H1 (cell line): ENCODE measurements around the gene WDFY3. TPM values are rescaled to one million over a fixed set of nuclear protein-coding genes. Genes with fewer than 3 reads are reported as not detected.

ENCODE experiments used
- CTCF ChIA-PET: fragments of 300-600 bp; sonication (Branson Sonifier 250); formaldehyde crosslinking; loops from one replicate; lab custom pipeline; 2021; ENCODE audit not compliant: partially characterized antibody; lab: Charles Lee
- POLR2A ChIA-PET: fragments of 300-600 bp; sonication (Branson Sonifier 250); formaldehyde crosslinking; loops from one replicate; lab custom pipeline; 2021; ENCODE audit warnings: inconsistent platforms; ENCODE audit not compliant: partially characterized antibody; lab: Charles Lee
- DNase-seq, 2 experiments: peaks; one replicate each; pipeline versions ENCODE4 v3.0.0 to v3.0.0-alpha.2; 2010 to 2022; ENCODE audit warnings: low spot score in 2 of 2, low read depth in 1 of 2, mixed read lengths in 1 of 2
- FAIRE-seq: peaks from 2 replicates; lab custom pipeline; 2011; peaks lifted over from hg19 to GRCh38; lab: Jason Lieb, UNC
- H2AFZ ChIP-seq: 2 replicates; pipeline ENCODE4 v1.8.1; 2012; ENCODE audit warnings: low read length, inconsistent platforms
- H2AK5ac ChIP-seq: 2 replicates; pipeline ENCODE4 v1.6.1; 2013; ENCODE audit warnings: low read depth, low read length
- H2BK120ac ChIP-seq: replicated peaks from 2 replicates; pipeline ENCODE3; 2013; ENCODE audit warnings: low read depth, low read length, inconsistent platforms
- H2BK12ac ChIP-seq: 2 replicates; pipeline ENCODE4 v1.6.1; 2013; ENCODE audit warnings: low read depth, low read length
- H2BK15ac ChIP-seq: 2 replicates; pipeline ENCODE4 v1.6.1; 2013; ENCODE audit warnings: low read length
- H2BK20ac ChIP-seq: 2 replicates; pipeline ENCODE4 v1.6.1; 2013; ENCODE audit warnings: low read length
- H2BK5ac ChIP-seq: 2 replicates; pipeline ENCODE4 v1.6.1; 2013; ENCODE audit warnings: low read depth, low read length
- H3K14ac ChIP-seq: 2 replicates; pipeline ENCODE4 v1.6.1; 2013; ENCODE audit warnings: inconsistent platforms; ENCODE audit not compliant: insufficient read length
- H3K18ac ChIP-seq: 2 replicates; pipeline ENCODE4 v1.6.1; 2013; ENCODE audit warnings: low read length; ENCODE audit errors: extremely low read depth
- H3K23ac ChIP-seq: 2 replicates; pipeline ENCODE4 v1.6.1; 2013; ENCODE audit warnings: inconsistent platforms; ENCODE audit not compliant: insufficient read length
- H3K23me2 ChIP-seq: 2 replicates; pipeline ENCODE4 v1.6.1; 2013; ENCODE audit warnings: low read depth, low read length
- H3K27ac ChIP-seq: 2 replicates; pipeline ENCODE4 v1.6.1; 2011; ENCODE audit warnings: low read depth, low read length, inconsistent platforms
- H3K27me3 ChIP-seq, 4 experiments: replicated peaks in 1 of 4; 1 replicate in 1 of 4; 2 replicates in 3 of 4; pipeline versions ENCODE4 v1.6.1 to v1.8.1; 2011 to 2013; ENCODE audit warnings: low read length in 3 of 4, mild to moderate bottlenecking in 3 of 4, inconsistent platforms in 2 of 4, mixed read lengths in 2 of 4, moderate library complexity in 1 of 4; ENCODE audit not compliant: control insufficient read depth in 3 of 4, insufficient read depth in 3 of 4; ENCODE audit errors: extremely low read depth in 1 of 4
- H3K36me3 ChIP-seq, 4 experiments: 2 replicates each; pipeline versions ENCODE4 v1.6.1 to v1.8.1; 2011 to 2013; ENCODE audit warnings: mild to moderate bottlenecking in 4 of 4, low read length in 3 of 4, moderate library complexity in 2 of 4, control low read depth in 1 of 4, inconsistent platforms in 1 of 4; ENCODE audit not compliant: insufficient read depth in 4 of 4, control insufficient read depth in 2 of 4
- H3K4ac ChIP-seq: replicated peaks from 2 replicates; pipeline ENCODE3; 2013; ENCODE audit warnings: low read length, low read depth, mixed read lengths, inconsistent platforms; ENCODE audit not compliant: insufficient read length
- H3K4me1 ChIP-seq, 4 experiments: replicated peaks in 1 of 4; 1 replicate in 1 of 4; 2 replicates in 3 of 4; pipeline versions ENCODE4 v1.6.1 to v1.8.1; 2011 to 2013; ENCODE audit warnings: low read length in 3 of 4, inconsistent platforms in 2 of 4, mixed read lengths in 1 of 4; ENCODE audit not compliant: insufficient read depth in 4 of 4, control insufficient read depth in 3 of 4
- H3K4me2 ChIP-seq, 2 experiments: 2 replicates each; pipeline versions ENCODE4 v1.6.1 to v1.8.1; 2011 to 2013; ENCODE audit warnings: low read depth in 2 of 2, low read length in 2 of 2, control low read depth in 1 of 2, inconsistent platforms in 1 of 2, mild to moderate bottlenecking in 1 of 2; ENCODE audit not compliant: insufficient read depth in 1 of 2
- H3K4me3 ChIP-seq, 4 experiments: fragments of 200-600, 300-600 bp in 1 of 4; sonication (generic), shearing (Covaris generic), sonication (Bioruptor Twin) in 1 of 4; 2 replicates each; pipeline versions ENCODE4 v1.5.1 to v1.8.1; 2011 to 2016; ENCODE audit warnings: low read length in 4 of 4, low read depth in 3 of 4, control low read depth in 2 of 4, inconsistent platforms in 2 of 4, mild to moderate bottlenecking in 2 of 4, mixed read lengths in 1 of 4, moderate library complexity in 1 of 4; ENCODE audit not compliant: insufficient read depth in 2 of 4; ENCODE audit errors: extremely low read depth in 1 of 4
- H3K56ac ChIP-seq: replicated peaks from 2 replicates; pipeline ENCODE3; 2013; ENCODE audit warnings: low read depth, mild to moderate bottlenecking, mixed read lengths, low read length, inconsistent platforms; ENCODE audit not compliant: insufficient read length
- H3K79me1 ChIP-seq: 2 replicates; pipeline ENCODE4 v1.6.1; 2013; ENCODE audit warnings: low read depth, low read length, control low read depth
- H3K79me2 ChIP-seq, 2 experiments: 2 replicates each; pipeline versions ENCODE4 v1.6.1 to v1.8.1; 2012 to 2013; ENCODE audit warnings: low read length in 2 of 2, mild to moderate bottlenecking in 2 of 2, inconsistent platforms in 1 of 2; ENCODE audit not compliant: insufficient read depth in 2 of 2, control insufficient read depth in 1 of 2
- H3K9ac ChIP-seq, 4 experiments: replicated peaks in 1 of 4; 1 replicate in 1 of 4; 2 replicates in 3 of 4; pipeline versions ENCODE4 v1.6.1 to v1.8.1; 2011 to 2013; ENCODE audit warnings: low read depth in 3 of 4, low read length in 3 of 4, control low read depth in 2 of 4, mild to moderate bottlenecking in 2 of 4, moderate library complexity in 2 of 4, inconsistent platforms in 1 of 4; ENCODE audit errors: extremely low read depth in 1 of 4
- H3K9me3 ChIP-seq, 2 experiments: 2 replicates each; pipeline versions ENCODE4 v1.6.1 to v1.8.1; 2012 to 2013; ENCODE audit warnings: mild to moderate bottlenecking in 2 of 2, moderate library complexity in 2 of 2, control low read depth in 1 of 2, inconsistent platforms in 1 of 2, low read depth in 1 of 2, low read length in 1 of 2, mixed read lengths in 1 of 2; ENCODE audit not compliant: insufficient read depth in 2 of 2
- H4K20me1 ChIP-seq, 2 experiments: replicated peaks in 1 of 2; 2 replicates each; pipeline versions ENCODE3 to v1.8.1; 2011 to 2013; ENCODE audit warnings: inconsistent platforms in 2 of 2, low read length in 2 of 2, mild to moderate bottlenecking in 1 of 2; ENCODE audit not compliant: insufficient read depth in 2 of 2, control insufficient read depth in 1 of 2
- H4K5ac ChIP-seq: 2 replicates; pipeline ENCODE4 v1.6.1; 2013; ENCODE audit warnings: low read length, low read depth, mixed read lengths, inconsistent platforms; ENCODE audit not compliant: insufficient read length
- H4K8ac ChIP-seq: 2 replicates; pipeline ENCODE4 v1.8.0; 2013; ENCODE audit warnings: mild to moderate bottlenecking, moderate library complexity, low read length, inconsistent platforms; ENCODE audit not compliant: insufficient read depth; ENCODE audit errors: extremely low read depth
- H4K91ac ChIP-seq: replicated peaks from 2 replicates; pipeline ENCODE3; 2013; ENCODE audit warnings: low read length, mixed read lengths, inconsistent platforms; ENCODE audit not compliant: insufficient read length
- EP300 ChIP-seq, 2 experiments: IDR thresholded peaks; 1 replicate in 1 of 2; 2 replicates in 1 of 2; pipeline ENCODE4 v1.6.1; 2011 to 2012; ENCODE audit warnings: low read depth in 2 of 2, low read length in 2 of 2, mild to moderate bottlenecking in 2 of 2, borderline replicate concordance in 1 of 2, inconsistent platforms in 1 of 2, moderate library complexity in 1 of 2
- FOSL1 ChIP-seq: IDR thresholded peaks from 2 replicates; pipeline ENCODE4 v1.6.1; 2011; ENCODE audit warnings: mild to moderate bottlenecking, low read depth, low read length, moderate library complexity; ENCODE audit not compliant: insufficient read depth
- HDAC2 ChIP-seq, 2 experiments: fragments of 300-600 bp in 1 of 2; sonication (generic) in 1 of 2; IDR thresholded peaks; 2 replicates each; pipeline ENCODE4 v1.6.1; 2011 to 2012; ENCODE audit warnings: low read depth in 2 of 2, low read length in 2 of 2, mild to moderate bottlenecking in 2 of 2, moderate library complexity in 2 of 2, borderline replicate concordance in 1 of 2, inconsistent platforms in 1 of 2
- KDM4A ChIP-seq: IDR thresholded peaks from one replicate; pipeline ENCODE4 v1.7.1; 2012; ENCODE audit warnings: low read depth, mild to moderate bottlenecking, moderate library complexity, low read length, inconsistent platforms; ENCODE audit not compliant: severe bottlenecking
- NANOG ChIP-seq: IDR thresholded peaks from 2 replicates; pipeline ENCODE4 v1.6.1; 2011; ENCODE audit warnings: low read length, low read depth, mild to moderate bottlenecking, inconsistent platforms; ENCODE audit not compliant: insufficient read depth, poor library complexity, severe bottlenecking
- POU5F1 ChIP-seq: IDR thresholded peaks from 2 replicates; pipeline ENCODE4 v1.6.1; 2011; ENCODE audit warnings: low read depth, mild to moderate bottlenecking, low read length, moderate library complexity
- RXRA ChIP-seq: IDR thresholded peaks from 2 replicates; pipeline ENCODE4 v1.6.1; 2011; ENCODE audit warnings: low read depth, mild to moderate bottlenecking, low read length, moderate library complexity; ENCODE audit not compliant: insufficient read depth
- SIN3A ChIP-seq, 2 experiments: IDR thresholded peaks in 1 of 2; conservative IDR thresholded peaks in 1 of 2; 2 replicates each; pipeline ENCODE4 v1.6.1; 2011 to 2012; ENCODE audit warnings: low read length in 2 of 2, improper control_type of control experiment in 1 of 2, low read depth in 1 of 2, mild to moderate bottlenecking in 1 of 2
- SP2 ChIP-seq: IDR thresholded peaks from 2 replicates; pipeline ENCODE4 v1.6.1; 2012; ENCODE audit warnings: mild to moderate bottlenecking, low read length, inconsistent platforms
- SUZ12 ChIP-seq: fragments of 200-600 bp; sonication (generic); IDR thresholded peaks from 2 replicates; pipeline ENCODE4 v1.6.1; 2012; ENCODE audit warnings: mild to moderate bottlenecking, inconsistent platforms, low read length, moderate library complexity, mixed read lengths
- WGBS, 2 experiments: shearing (Covaris generic) in 1 of 2; methylation state at CpG; one replicate each; pipeline versions ENCODE4 v1.1.6 to v1.1.7; 2013 to 2015; ENCODE audit warnings: low lambda C conversion rate in 2 of 2, mixed read lengths in 2 of 2, inconsistent platforms in 1 of 2, low coverage in 1 of 2, missing lambda C conversion rate in 1 of 2; ENCODE audit not compliant: insufficient replicate concordance in 2 of 2, insufficient coverage in 1 of 2, insufficient read length in 1 of 2; ENCODE audit errors: extremely low coverage in 1 of 2, missing lambda C conversion rate in 1 of 2; 5-methylcytosine and 5-hydroxymethylcytosine counted together
- polyA plus RNA-seq, 7 experiments: library from polyadenylated mRNA; depleted of rRNA in 3 of 7; stranded (reverse) in 5 of 7; unstranded in 2 of 7; fragments of >200 nt in 5 of 7; fragments of 200-250 nt in 2 of 7; gene quantifications; 1 replicate in 5 of 7; 2 replicates in 1 of 7; 4 replicates in 1 of 7; pipeline versions ENCODE4 v1.2.1 to v1.2.3, GENCODE V29; 2011 to 2013; ENCODE audit warnings: missing spikeins in 2 of 7, mixed read lengths in 2 of 7
- total RNA-seq: library from RNA; stranded (reverse); fragmentation: NEBNext Ultra II Directional; extraction: Animal tissue kit (Norgen Biotek cat#: 25700); gene quantifications from 2 replicates; pipeline ENCODE4 v1.2.1, GENCODE V29; 2021
- TF ChIP-seq, protein P1 (sequence below): IDR thresholded peaks from 2 replicates; pipeline ENCODE4 v1.6.1; 2012; ENCODE audit warnings: low read length, inconsistent platforms

WDFY3 gene
- total and polyA plus RNA-seq, 2 of the 8 experiments (the other 6 are each of a cell fraction or from before 2014, with no cell fraction given), result 25.6 to 62.4 TPM

- no peaks in the 10 kb centered on the region for H3K79me2 ChIP-seq
- H2BK20ac ChIP-seq, result no peak overlapping the region
- no peak overlapping the region for H2AK5ac ChIP-seq
- no peak overlapping the region for H4K5ac ChIP-seq
- H3K4ac ChIP-seq, result no peak overlapping the region
- H2BK12ac ChIP-seq, result no peak overlapping the region
- FAIRE-seq (no peak), DNase-seq (no peak)
- no peak overlapping the region for H3K4me3 ChIP-seq
- POLR2A ChIA-PET, result no interaction called here
- 0 out of 2 replicates have a peak, but pooled peaks cover 2% of the 10 kb centered on the region for H3K79me1 ChIP-seq
- H2BK5ac ChIP-seq, result no peak overlapping the region
- no peak overlapping the region for H3K27ac ChIP-seq
- H3K18ac ChIP-seq, result no peak overlapping the region
- no peaks in the 10 kb centered on the region for H4K20me1 ChIP-seq
- H3K9ac ChIP-seq, result no peak overlapping the region
- no peaks in the 10 kb centered on the region for H3K23me2 ChIP-seq
- no peaks in the 10 kb centered on the region for H3K27me3 ChIP-seq
- H3K23ac ChIP-seq, result no peak overlapping the region
- H3K36me3 ChIP-seq, result no peaks in the 10 kb centered on the region
- peaks cover 0 to 1% (median 0%) of the 10 kb centered on the region in 4 experiments; a peak in 1 of 7 replicates for H3K4me1 ChIP-seq
- no peak overlapping the region for H3K4me2 ChIP-seq
- H4K8ac ChIP-seq, result no peak overlapping the region
- CTCF ChIA-PET, result interaction anchor here (1.0 to 1.2 kb wide), 3 partner anchors 9 to 44 kb away, joined by 3 to 4 read pairs (median 3); no protein-coding TSS in a partner anchor
- H2AFZ ChIP-seq, result no peak overlapping the region
- H3K9me3 ChIP-seq, result no peaks in the 10 kb centered on the region
- no peak overlapping the region for H4K91ac ChIP-seq
- no peak overlapping the region for H2BK15ac ChIP-seq
- no peak overlapping the region for H3K14ac ChIP-seq
- H2BK120ac ChIP-seq, result no peak overlapping the region
- WGBS, 2 experiments, result 100% methylated on average over 2 of the region's 2 CpGs; no CpG with 5 or more reads in 1 of the 2 experiments
- no peak overlapping the region for H3K56ac ChIP-seq
- TF ChIP-seq SIN3A (conservative IDR thresholded peaks at IDR 0.05 in 1 of 2, IDR thresholded peaks at IDR 0.05 in 1 of 2; ENCODE audit: low read depth in 1 of 2, low read length in 2 of 2), result no peak
- no peak for TF ChIP-seq HDAC2 (IDR thresholded peaks at IDR 0.05; ENCODE audit: borderline replicate concordance in 1 of 2, low read depth in 2 of 2, low read length in 2 of 2)
- TF ChIP-seq POU5F1, result no peak
- TF ChIP-seq SUZ12, result no peak
- no peak for TF ChIP-seq FOSL1
- no peak for TF ChIP-seq RXRA
- TF ChIP-seq SP2, result no peak
- TF ChIP-seq, protein P1, sequence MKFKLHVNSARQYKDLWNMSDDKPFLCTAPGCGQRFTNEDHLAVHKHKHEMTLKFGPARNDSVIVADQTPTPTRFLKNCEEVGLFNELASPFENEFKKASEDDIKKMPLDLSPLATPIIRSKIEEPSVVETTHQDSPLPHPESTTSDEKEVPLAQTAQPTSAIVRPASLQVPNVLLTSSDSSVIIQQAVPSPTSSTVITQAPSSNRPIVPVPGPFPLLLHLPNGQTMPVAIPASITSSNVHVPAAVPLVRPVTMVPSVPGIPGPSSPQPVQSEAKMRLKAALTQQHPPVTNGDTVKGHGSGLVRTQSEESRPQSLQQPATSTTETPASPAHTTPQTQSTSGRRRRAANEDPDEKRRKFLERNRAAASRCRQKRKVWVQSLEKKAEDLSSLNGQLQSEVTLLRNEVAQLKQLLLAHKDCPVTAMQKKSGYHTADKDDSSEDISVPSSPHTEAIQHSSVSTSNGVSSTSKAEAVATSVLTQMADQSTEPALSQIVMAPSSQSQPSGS, result no peak
- TF ChIP-seq EP300 (IDR thresholded peaks at IDR 0.05; ENCODE audit: borderline replicate concordance in 1 of 2, low read depth in 2 of 2, low read length in 2 of 2), result no peak
- TF ChIP-seq NANOG, result no peak
- TF ChIP-seq KDM4A, result no peak
These were observed 78.7 kb downstream of the WDFY3 start for GRCh38 chr4:84887824-84888223.
